Keratinocyte (primary cell): ENCODE measurements around the gene C10orf53. TPM values are rescaled to one million over a fixed set of nuclear protein-coding genes. Genes with fewer than 3 reads are reported as not detected.

Experiments used
- DNase-seq: peaks from one replicate; pipeline ENCODE4 v3.0.0-alpha.2; 2011; ENCODE audit warnings: low read depth, missing footprints, low spot score
- FAIRE-seq: peaks from 2 replicates; lab custom pipeline; 2011; peaks lifted over from hg19 to GRCh38; lab: Jason Lieb, UNC
- H2AFZ ChIP-seq: 2 replicates; pipeline ENCODE4 v1.6.0; 2012; ENCODE audit warnings: low read length, control low read depth, inconsistent platforms; ENCODE audit not compliant: control insufficient read depth
- H3K27ac ChIP-seq: 2 replicates; pipeline ENCODE4 v1.5.1; 2011; ENCODE audit warnings: low read length; ENCODE audit not compliant: control insufficient read depth, insufficient read depth
- H3K27me3 ChIP-seq: 3 replicates; pipeline ENCODE4 v1.6.0; 2011; ENCODE audit warnings: low read length; ENCODE audit not compliant: control insufficient read depth, insufficient read depth; ENCODE audit errors: extremely low read depth
- H3K36me3 ChIP-seq, 2 experiments: 2 replicates in 1 of 2; 3 replicates in 1 of 2; pipeline ENCODE4 v1.5.1; 2011; ENCODE audit warnings: low read length in 2 of 2, mild to moderate bottlenecking in 1 of 2; ENCODE audit not compliant: control insufficient read depth in 2 of 2, insufficient read depth in 2 of 2; ENCODE audit errors: extremely low read depth in 1 of 2
- H3K4me1 ChIP-seq: 3 replicates; pipeline ENCODE4 v1.5.1; 2011; ENCODE audit warnings: low read length; ENCODE audit not compliant: control insufficient read depth, insufficient read depth; ENCODE audit errors: extremely low read depth
- H3K4me2 ChIP-seq: 3 replicates; pipeline ENCODE4 v1.6.0; 2011; ENCODE audit warnings: low read depth, low read length; ENCODE audit not compliant: control insufficient read depth, insufficient read depth; ENCODE audit errors: extremely low read depth
- H3K4me3 ChIP-seq, 3 experiments: fragments of 200-600 bp in 1 of 3; sonication (generic) in 1 of 3; 2 replicates in 2 of 3; 3 replicates in 1 of 3; pipeline ENCODE4 v1.5.1; 2011 to 2016; ENCODE audit warnings: low read length in 3 of 3, mild to moderate bottlenecking in 3 of 3, control low read depth in 2 of 3, inconsistent platforms in 1 of 3, low read depth in 1 of 3, mixed read lengths in 1 of 3, mixed run types in 1 of 3, moderate library complexity in 1 of 3; ENCODE audit not compliant: control insufficient read depth in 2 of 3, insufficient read depth in 2 of 3; ENCODE audit errors: extremely low read depth in 1 of 3
- H3K79me2 ChIP-seq: 2 replicates; pipeline ENCODE4 v1.6.0; 2012; ENCODE audit warnings: low read length; ENCODE audit not compliant: control insufficient read depth, insufficient read depth
- H3K9ac ChIP-seq: 3 replicates; pipeline ENCODE4 v1.6.0; 2011; ENCODE audit warnings: low read length; ENCODE audit not compliant: control insufficient read depth, insufficient read depth; ENCODE audit errors: extremely low read depth
- H3K9me1 ChIP-seq: 3 replicates; pipeline ENCODE4 v1.6.0; 2011; ENCODE audit warnings: low read length; ENCODE audit not compliant: control insufficient read depth, insufficient read depth; ENCODE audit errors: extremely low read depth
- H3K9me3 ChIP-seq: 2 replicates; pipeline ENCODE4 v1.5.1; 2012; ENCODE audit warnings: low read depth, low read length; ENCODE audit not compliant: control insufficient read depth
- H4K20me1 ChIP-seq: 3 replicates; pipeline ENCODE4 v1.6.0; 2011; ENCODE audit warnings: low read length; ENCODE audit not compliant: control insufficient read depth, insufficient read depth; ENCODE audit errors: extremely low read depth
- EZH2 ChIP-seq: IDR thresholded peaks from one replicate; pipeline ENCODE4 v1.6.1; 2012; ENCODE audit warnings: inconsistent platforms, mild to moderate bottlenecking, low read length, moderate library complexity
- dilution Hi-C: fragments of 300-500 bp; cut with MboI; formaldehyde crosslinking; loops from one replicate; pipeline ENCODE4 v1.7.0; 2020; ENCODE audit warnings: low sequenced_read_pairs; ENCODE audit not compliant: extremely low pct_ligation_motif_present
- polyA plus RNA-seq, 5 experiments: library from polyadenylated mRNA; depleted of rRNA in 3 of 5; stranded (reverse) in 3 of 5; stranded (forward) in 1 of 5; unstranded in 1 of 5; fragments of >200 nt; gene quantifications; 1 replicate in 1 of 5; 2 replicates in 3 of 5; 3 replicates in 1 of 5; pipeline versions ENCODE4 v1.2.1 to v1.2.3, GENCODE V29; 2011 to 2012; ENCODE audit warnings: missing spikeins in 2 of 5, low read depth in 1 of 5, low replicate concordance in 1 of 5
- TF ChIP-seq, protein P1 (sequence below), 3 experiments: IDR thresholded peaks in 1 of 3; conservative IDR thresholded peaks in 1 of 3; optimal IDR thresholded peaks in 1 of 3; 2 replicates in 2 of 3; 3 replicates in 1 of 3; pipeline versions ENCODE3 to v1.5.1; 2011; ENCODE audit warnings: low read length in 3 of 3, mild to moderate bottlenecking in 3 of 3, moderate library complexity in 2 of 3, control low read depth in 1 of 3, inconsistent platforms in 1 of 3; ENCODE audit not compliant: insufficient read depth in 2 of 3; ENCODE audit errors: extremely low read depth in 1 of 3

Gene C10orf53
- polyA plus RNA-seq, 1 donor (not counting 4 experiments of a cell fraction or from before 2014, with no cell fraction given) = not detected

- no peak overlapping the region for H3K4me3 ChIP-seq
- FAIRE-seq (no peak), DNase-seq (no peak)
- TF ChIP-seq EZH2 = no peak
- TF ChIP-seq, protein P1, sequence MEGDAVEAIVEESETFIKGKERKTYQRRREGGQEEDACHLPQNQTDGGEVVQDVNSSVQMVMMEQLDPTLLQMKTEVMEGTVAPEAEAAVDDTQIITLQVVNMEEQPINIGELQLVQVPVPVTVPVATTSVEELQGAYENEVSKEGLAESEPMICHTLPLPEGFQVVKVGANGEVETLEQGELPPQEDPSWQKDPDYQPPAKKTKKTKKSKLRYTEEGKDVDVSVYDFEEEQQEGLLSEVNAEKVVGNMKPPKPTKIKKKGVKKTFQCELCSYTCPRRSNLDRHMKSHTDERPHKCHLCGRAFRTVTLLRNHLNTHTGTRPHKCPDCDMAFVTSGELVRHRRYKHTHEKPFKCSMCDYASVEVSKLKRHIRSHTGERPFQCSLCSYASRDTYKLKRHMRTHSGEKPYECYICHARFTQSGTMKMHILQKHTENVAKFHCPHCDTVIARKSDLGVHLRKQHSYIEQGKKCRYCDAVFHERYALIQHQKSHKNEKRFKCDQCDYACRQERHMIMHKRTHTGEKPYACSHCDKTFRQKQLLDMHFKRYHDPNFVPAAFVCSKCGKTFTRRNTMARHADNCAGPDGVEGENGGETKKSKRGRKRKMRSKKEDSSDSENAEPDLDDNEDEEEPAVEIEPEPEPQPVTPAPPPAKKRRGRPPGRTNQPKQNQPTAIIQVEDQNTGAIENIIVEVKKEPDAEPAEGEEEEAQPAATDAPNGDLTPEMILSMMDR (optimal IDR thresholded peaks at IDR 0.05 in 1 of 3, IDR thresholded peaks at IDR 0.05 in 1 of 3, conservative IDR thresholded peaks at IDR 0.05 in 1 of 3; ENCODE audit: extremely low read depth in 1 of 3, insufficient read depth in 2 of 3, low read length in 3 of 3) = no peak
- no peaks in the 10 kb centered on the region for H3K36me3 ChIP-seq
- no peaks in the 10 kb centered on the region for H4K20me1 ChIP-seq
- H3K9me3 ChIP-seq = no peaks in the 10 kb centered on the region
- H3K4me2 ChIP-seq = no peak overlapping the region
- no peak overlapping the region for H3K27ac ChIP-seq
- H2AFZ ChIP-seq = no peak overlapping the region
- no peaks in the 10 kb centered on the region for H3K79me2 ChIP-seq
- peaks cover 10% of the 10 kb centered on the region for H3K27me3 ChIP-seq
- dilution Hi-C loops = no loop called here
- no peaks in the 10 kb centered on the region for H3K4me1 ChIP-seq
- no peaks in the 10 kb centered on the region for H3K9me1 ChIP-seq
- H3K9ac ChIP-seq = no peak overlapping the region
Measured at GRCh38 chr10:49649294-49649693, 30.2 kb upstream of the C10orf53 start.

- H3K4me2 ChIP-seq = no peak overlapping the region
- no peaks in the 10 kb centered on the region for H4K20me1 ChIP-seq
- no peak overlapping the region for H2AFZ ChIP-seq
- peaks cover 10% of the 10 kb centered on the region for H3K27me3 ChIP-seq
- H3K36me3 ChIP-seq = no peaks in the 10 kb centered on the region
- H3K27ac ChIP-seq = no peak overlapping the region
- no peak for TF ChIP-seq EZH2
- TF ChIP-seq, protein P1 (optimal IDR thresholded peaks at IDR 0.05 in 1 of 3, IDR thresholded peaks at IDR 0.05 in 1 of 3, conservative IDR thresholded peaks at IDR 0.05 in 1 of 3; ENCODE audit: extremely low read depth in 1 of 3, insufficient read depth in 2 of 3, low read length in 3 of 3) = no peak
- H3K4me3 ChIP-seq = no peak overlapping the region
- FAIRE-seq (no peak), DNase-seq (no peak)
- no peaks in the 10 kb centered on the region for H3K9me1 ChIP-seq
- no peaks in the 10 kb centered on the region for H3K9me3 ChIP-seq
- no peak overlapping the region for H3K9ac ChIP-seq
- H3K79me2 ChIP-seq = no peaks in the 10 kb centered on the region
- dilution Hi-C loops = no loop called here
- H3K4me1 ChIP-seq = no peaks in the 10 kb centered on the region
Measured at GRCh38 chr10:49649936-49650723, 29.3 kb upstream of the C10orf53 start.
